Fibroblast of villous mesenchyme (primary cell): ENCODE measurements around the gene THSD4. TPM values are rescaled to one million over a fixed set of nuclear protein-coding genes. Genes with fewer than 3 reads are reported as not detected.

ENCODE experiments used
- DNase-seq: peaks from one replicate; pipeline ENCODE4 v3.0.0-alpha.2; 2010; ENCODE audit warnings: low read depth
- H3K4me3 ChIP-seq: 2 replicates; pipeline ENCODE4 v1.5.1; 2011; ENCODE audit warnings: low read depth, mild to moderate bottlenecking, low read length
- CTCF ChIP-seq: IDR thresholded peaks from 2 replicates; pipeline ENCODE4 v1.5.1; 2012; ENCODE audit warnings: low read depth, mild to moderate bottlenecking, low read length; ENCODE audit not compliant: insufficient read depth
- total RNA-seq: library from RNA; depleted of rRNA; stranded (reverse); fragments of >200 nt; gene quantifications from 2 replicates; pipeline ENCODE4 v1.2.3, GENCODE V29; 2012

Gene THSD4
- total RNA-seq, 1 donor, result 76.4 TPM

DNA sequence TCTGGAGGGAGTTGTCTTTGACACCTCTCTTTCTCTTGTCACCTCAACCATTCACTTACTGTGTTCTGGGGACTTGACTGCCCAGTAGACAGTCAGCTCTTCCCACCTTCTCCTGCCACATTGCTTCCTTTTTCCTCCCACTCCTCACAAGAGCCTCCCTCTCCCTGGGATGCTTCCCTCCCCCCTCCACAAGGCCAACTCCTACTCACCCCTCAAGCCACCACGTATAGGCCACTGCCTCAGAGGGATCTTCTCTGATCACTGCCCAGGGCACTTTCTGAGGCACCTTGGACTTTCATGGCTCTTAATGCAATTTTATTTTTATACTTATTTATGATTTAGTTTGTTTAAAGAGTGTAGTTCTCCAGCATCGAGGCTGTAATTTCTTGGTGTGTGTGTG, 23.2 kb downstream of the THSD4 start:
- H3K4me3 ChIP-seq, result no peak overlapping the region
- no peak for TF ChIP-seq CTCF
- DNase-seq, result no peak

DNA sequence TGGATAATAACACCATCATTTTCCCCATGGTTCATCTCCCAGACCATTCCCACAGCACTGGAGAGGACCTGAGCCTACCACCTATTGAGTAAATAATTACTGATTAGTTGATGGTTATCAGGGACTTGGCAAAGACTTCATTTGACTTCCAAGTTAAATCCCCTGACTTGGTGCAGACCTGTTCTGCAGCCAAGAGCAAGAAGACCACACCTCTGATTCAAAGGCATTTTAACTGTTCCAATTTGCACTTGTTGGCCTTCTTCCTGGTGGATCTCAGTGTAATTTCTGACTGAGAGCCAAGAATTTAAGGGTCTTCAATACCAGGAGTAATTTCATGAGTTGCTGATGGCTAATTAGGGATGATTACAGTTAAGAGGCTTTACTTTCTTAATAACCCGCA, 24.0 kb downstream of the THSD4 start:
- DNase-seq, result no peak
- no peak for TF ChIP-seq CTCF
- H3K4me3 ChIP-seq, result no peak overlapping the region

GRCh38 chr15:71141572-71141971, 26.3 kb downstream of the THSD4 start:
- no peak overlapping the region for H3K4me3 ChIP-seq
- no peak for DNase-seq
- TF ChIP-seq CTCF, result no peak

DNA sequence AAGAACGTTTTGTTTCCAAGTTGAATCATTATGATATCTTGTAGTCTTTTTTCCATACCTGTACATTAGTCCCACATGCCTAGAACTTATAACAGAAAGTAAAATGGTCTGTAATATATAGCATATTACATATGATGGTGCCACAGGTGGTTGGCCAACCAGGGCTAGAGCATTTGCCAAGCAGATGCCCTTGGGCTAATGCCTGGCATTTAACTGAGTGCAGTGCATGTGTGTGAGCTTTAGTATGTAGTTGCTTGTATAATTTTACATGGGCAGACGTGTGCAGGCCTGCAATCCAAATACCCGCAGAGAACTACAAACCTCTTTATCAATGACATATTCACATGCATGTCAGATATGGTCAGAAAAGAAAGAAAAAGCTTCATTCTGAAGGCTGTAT, 27.5 kb downstream of the THSD4 start:
- TF ChIP-seq CTCF, result no peak
- H3K4me3 ChIP-seq, result no peak overlapping the region
- no peak for DNase-seq

- no peak for TF ChIP-seq CTCF
- H3K4me3 ChIP-seq, result no peak overlapping the region
- no peak for DNase-seq
Measured at GRCh38 chr15:71143373-71144310, 28.4 kb downstream of the THSD4 start.

DNA sequence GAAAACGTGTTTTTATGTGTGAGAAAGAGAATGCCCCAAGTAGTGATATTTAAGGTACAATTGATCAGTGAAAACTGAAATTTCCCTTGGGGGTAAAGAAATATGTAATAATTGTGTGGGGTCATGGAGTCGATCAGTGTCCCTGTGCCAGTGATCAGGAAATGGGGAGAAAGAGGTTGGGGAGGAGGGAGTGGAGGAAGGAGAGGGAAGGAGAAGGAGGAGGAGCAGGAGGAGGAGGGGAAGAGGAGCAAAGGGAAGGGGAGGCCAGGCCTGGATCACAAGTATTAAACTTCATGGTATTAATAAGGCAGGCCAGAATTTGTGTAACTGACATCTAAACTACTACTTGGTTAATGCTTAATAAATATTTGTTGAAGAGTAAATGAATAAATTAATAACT, 30.4 kb downstream of the THSD4 start:
- no peak overlapping the region for H3K4me3 ChIP-seq
- DNase-seq, result no peak
- TF ChIP-seq CTCF, result no peak

- H3K4me3 ChIP-seq, result no peak overlapping the region
- TF ChIP-seq CTCF, result no peak
- DNase-seq, result no peak
Measured at GRCh38 chr15:71146580-71146982, 31.3 kb downstream of the THSD4 start.
